ENCODE results near the gene DSCAML1. TPM values are rescaled to one million over a fixed set of nuclear protein-coding genes. Genes with fewer than 3 reads are reported as not detected.
A peak's percentile ranks its signal among the peaks of the same experiment; 100 is the strongest.

Gene DSCAML1
- total and polyA plus RNA-seq, 10 of the 15 experiments (the other 5 are each of a cell fraction or from before 2014, with no cell fraction given): 0.03 to 0.18 (median 0.06) TPM; not detected in 1

DNA sequence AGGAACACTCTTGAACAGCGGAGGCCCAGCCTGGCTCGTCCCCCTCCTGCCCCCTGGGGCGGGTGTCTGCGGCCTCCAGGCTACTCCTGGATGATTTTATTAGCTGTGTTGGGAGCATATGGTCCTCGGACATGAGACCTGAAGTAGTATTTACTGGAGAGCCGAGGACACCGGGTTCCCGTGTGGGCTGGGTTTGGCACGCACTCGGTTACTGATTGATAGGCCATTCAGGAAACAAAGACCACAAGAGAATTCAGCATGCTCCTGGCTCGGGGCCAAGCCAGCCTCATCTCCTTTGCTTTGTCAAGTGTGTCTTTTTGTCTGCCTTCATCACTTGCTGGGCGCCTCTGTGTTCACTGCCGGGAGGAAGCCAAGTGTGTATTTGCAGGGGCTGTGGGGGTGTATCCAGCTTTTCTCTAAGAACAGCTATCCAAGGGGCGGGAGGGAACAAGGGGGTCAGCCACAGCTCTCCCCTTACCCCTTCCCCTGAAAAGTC, 17.8 kb upstream of the DSCAML1 start (continued):
- TF ChIP-seq NR2F1 (conservative IDR thresholded peaks at IDR 0.05): 0 out of 2 replicates have a peak, but pooled peaks have one; percentile 5
- TF ChIP-seq, protein P1, sequence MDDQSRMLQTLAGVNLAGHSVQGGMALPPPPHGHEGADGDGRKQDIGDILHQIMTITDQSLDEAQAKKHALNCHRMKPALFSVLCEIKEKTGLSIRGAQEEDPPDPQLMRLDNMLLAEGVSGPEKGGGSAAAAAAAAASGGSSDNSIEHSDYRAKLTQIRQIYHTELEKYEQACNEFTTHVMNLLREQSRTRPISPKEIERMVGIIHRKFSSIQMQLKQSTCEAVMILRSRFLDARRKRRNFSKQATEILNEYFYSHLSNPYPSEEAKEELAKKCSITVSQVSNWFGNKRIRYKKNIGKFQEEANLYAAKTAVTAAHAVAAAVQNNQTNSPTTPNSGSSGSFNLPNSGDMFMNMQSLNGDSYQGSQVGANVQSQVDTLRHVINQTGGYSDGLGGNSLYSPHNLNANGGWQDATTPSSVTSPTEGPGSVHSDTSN (IDR thresholded peaks at IDR 0.05; ENCODE audit: insufficient replicate concordance, low read depth, low read length): peak; percentile 85

GRCh38 chr11:117814204-117814765, 17.3 kb upstream of the DSCAML1 start:
- Histone ChIP-seq H3K4me2 (ENCODE audit: control insufficient read depth, insufficient read depth) (peak overlapping the region; percentile 90), H3K79me2 (ENCODE audit: control insufficient read depth, insufficient read depth, low read length) (peaks cover 2% of the 10 kb centered on the region; the same call in 1 of the 2 replicates), H3K36me3 (ENCODE audit: control insufficient read depth in 2 of 2, insufficient read depth in 2 of 2, low read length in 1 of 2) (no peaks in the 10 kb centered on the region), H3K4me3 (no peak overlapping the region; the same call in 1 of the 2 replicates), H3K27me3 (replicated peaks in 1 of 2; ENCODE audit: control insufficient read depth in 2 of 2, insufficient read depth in 2 of 2, low read length in 1 of 2) (no peaks in the 10 kb centered on the region), H3K9me3 (replicated peaks; ENCODE audit: control insufficient read depth, insufficient read depth, low read length) (no peaks in the 10 kb centered on the region), H2AFZ (ENCODE audit: control insufficient read depth, low read depth, low read length) (peak overlapping the region; percentile 31), H3K27ac (ENCODE audit: control insufficient read depth, insufficient read depth) (peak overlapping the region; percentile 87), H4K20me1 (ENCODE audit: control insufficient read depth, insufficient read depth) (no peaks in the 10 kb centered on the region), H3K4me1 (ENCODE audit: control insufficient read depth, insufficient read depth, low read length) (peaks cover 52% of the 10 kb centered on the region), H3K9ac (ENCODE audit: control insufficient read depth, insufficient read depth, low read length) (peak overlapping the region; percentile 66)
- ChIA-PET SMC1A (ENCODE audit: uncharacterized antibody, unreplicated experiment) (interaction anchor here (0.5 to 11.7 kb wide), 14 partner anchors 9 to 369 kb away, joined by 3 to 318 read pairs (median 4); no protein-coding TSS in a partner anchor), RAD21 (ENCODE audit: unreplicated experiment) (interaction anchor here (0.8 to 22.6 kb wide), 18 partner anchors 7 to 388 kb away, joined by 3 to 393 read pairs (median 6); partner anchors contain the start of genes FXYD2 and IL10RA), POLR2A (interaction anchor here (0.6 to 2.1 kb wide), 9 partner anchors 10 to 357 kb away, joined by 3 to 14 read pairs (median 7); partner anchors contain the start of gene FXYD2), CTCF (interaction anchor here (0.7 to 16.0 kb wide), 11 partner anchors 9 to 389 kb away, joined by 3 to 503 read pairs (median 8); partner anchors contain the start of gene FXYD2)
- FAIRE-seq (no peak), DNase-seq (ENCODE audit: low read depth, low spot score) (no peak), ATAC-seq (peak; percentile 1)
- intact Hi-C loops (cut with micrococcal nuclease; ENCODE audit: unreplicated experiment) (loop anchor here (10.0 kb wide), 2 partner anchors 621 to 1889 kb away; partner anchors contain the start of gene KMT2A), in situ Hi-C loops (cut with MboI) (no loop called here)
- WGBS (ENCODE audit: insufficient coverage, insufficient replicate concordance, low lambda C conversion rate, missing lambda C conversion rate): 74% methylated on average over 7 of the region's 7 CpGs
- BruUV-seq (replicated peaks): TSS peak; percentile 63
- TF ChIP-seq POU2F2 (IDR thresholded peaks at IDR 0.05; ENCODE audit: borderline replicate concordance, low read depth, low read length) (no peak; the same call in 2 of the 3 replicates), RB1 (IDR thresholded peaks at IDR 0.05; ENCODE audit: borderline replicate concordance) (no peak), RAD51 (IDR thresholded peaks at IDR 0.05) (peak; percentile 83), KDM1A (IDR thresholded peaks at IDR 0.05; ENCODE audit: borderline replicate concordance) (no peak), SMARCA5 (IDR thresholded peaks at IDR 0.05) (peak; percentile 74; the same call in 1 of the 2 replicates), PRDM15 (CRISPR knock-in tag; IDR thresholded peaks at IDR 0.05) (0 out of 2 replicates have a peak, but pooled peaks have one; percentile 41), LARP7 (IDR thresholded peaks at IDR 0.05) (peak; percentile 69; the same call in 1 of the 2 replicates), ZNF24 (IDR thresholded peaks at IDR 0.05) (peak; percentile 83), NFYB (IDR thresholded peaks at IDR 0.05; ENCODE audit: insufficient read depth, low read depth, low read length) (no peak)
- TF ChIP-seq, protein P2, sequence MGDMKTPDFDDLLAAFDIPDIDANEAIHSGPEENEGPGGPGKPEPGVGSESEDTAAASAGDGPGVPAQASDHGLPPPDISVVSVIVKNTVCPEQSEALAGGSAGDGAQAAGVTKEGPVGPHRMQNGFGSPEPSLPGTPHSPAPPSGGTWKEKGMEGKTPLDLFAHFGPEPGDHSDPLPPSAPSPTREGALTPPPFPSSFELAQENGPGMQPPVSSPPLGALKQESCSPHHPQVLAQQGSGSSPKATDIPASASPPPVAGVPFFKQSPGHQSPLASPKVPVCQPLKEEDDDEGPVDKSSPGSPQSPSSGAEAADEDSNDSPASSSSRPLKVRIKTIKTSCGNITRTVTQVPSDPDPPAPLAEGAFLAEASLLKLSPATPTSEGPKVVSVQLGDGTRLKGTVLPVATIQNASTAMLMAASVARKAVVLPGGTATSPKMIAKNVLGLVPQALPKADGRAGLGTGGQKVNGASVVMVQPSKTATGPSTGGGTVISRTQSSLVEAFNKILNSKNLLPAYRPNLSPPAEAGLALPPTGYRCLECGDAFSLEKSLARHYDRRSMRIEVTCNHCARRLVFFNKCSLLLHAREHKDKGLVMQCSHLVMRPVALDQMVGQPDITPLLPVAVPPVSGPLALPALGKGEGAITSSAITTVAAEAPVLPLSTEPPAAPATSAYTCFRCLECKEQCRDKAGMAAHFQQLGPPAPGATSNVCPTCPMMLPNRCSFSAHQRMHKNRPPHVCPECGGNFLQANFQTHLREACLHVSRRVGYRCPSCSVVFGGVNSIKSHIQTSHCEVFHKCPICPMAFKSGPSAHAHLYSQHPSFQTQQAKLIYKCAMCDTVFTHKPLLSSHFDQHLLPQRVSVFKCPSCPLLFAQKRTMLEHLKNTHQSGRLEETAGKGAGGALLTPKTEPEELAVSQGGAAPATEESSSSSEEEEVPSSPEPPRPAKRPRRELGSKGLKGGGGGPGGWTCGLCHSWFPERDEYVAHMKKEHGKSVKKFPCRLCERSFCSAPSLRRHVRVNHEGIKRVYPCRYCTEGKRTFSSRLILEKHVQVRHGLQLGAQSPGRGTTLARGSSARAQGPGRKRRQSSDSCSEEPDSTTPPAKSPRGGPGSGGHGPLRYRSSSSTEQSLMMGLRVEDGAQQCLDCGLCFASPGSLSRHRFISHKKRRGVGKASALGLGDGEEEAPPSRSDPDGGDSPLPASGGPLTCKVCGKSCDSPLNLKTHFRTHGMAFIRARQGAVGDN (IDR thresholded peaks at IDR 0.05): no peak

Measured in GM12878 (cell line).